WTC11 (cell line): ENCODE data around the gene HOATZ. TPM values are rescaled to one million over a fixed set of nuclear protein-coding genes. Genes with fewer than 3 reads are reported as not detected.
A peak's percentile ranks its signal among the peaks of the same experiment; 100 is the strongest.

Source experiments
- ATAC-seq: fragments of 200-7000 bp; cut with Tn5 transposase; 2 replicates; pipeline ENCODE4 v1.10.0; 2021; ENCODE audit warnings: mild to moderate bottlenecking, moderate library complexity
- CTCF ChIA-PET: fragments of 300-600 bp; sonication (Branson Sonifier 250); formaldehyde crosslinking; loops from one replicate; lab custom pipeline; 2021; ENCODE audit warnings: antibody characterized with exemption; lab: Charles Lee
- POLR2A ChIA-PET: fragments of 350-600 bp; sonication (Branson Sonifier 250); formaldehyde crosslinking; loops from one replicate; lab custom pipeline; 2021; ENCODE audit warnings: antibody characterized with exemption; lab: Charles Lee
- DNase-seq: peaks from one replicate; pipeline ENCODE4 v3.0.0; 2021; ENCODE audit warnings: low spot score
- H3K27ac Mint-ChIP-seq: 2 replicates; pipeline ENCODE4 v1.8.0; 2021; ENCODE audit warnings: mixed read lengths
- H3K27me3 Mint-ChIP-seq: 2 replicates; pipeline ENCODE4 v1.8.0; 2021; ENCODE audit warnings: low read depth, mild to moderate bottlenecking, moderate library complexity, mixed read lengths
- H3K36me3 Mint-ChIP-seq: 2 replicates; pipeline ENCODE4 v1.8.0; 2021; ENCODE audit warnings: mixed read lengths
- H3K4me1 Mint-ChIP-seq: 2 replicates; pipeline ENCODE4 v1.8.0; 2022; ENCODE audit warnings: mixed read lengths
- H3K4me3 Mint-ChIP-seq: 2 replicates; pipeline ENCODE4 v1.8.0; 2021; ENCODE audit warnings: mild to moderate bottlenecking, moderate library complexity, mixed read lengths
- H3K9me3 Mint-ChIP-seq: 2 replicates; pipeline ENCODE4 v1.8.0; 2021; ENCODE audit warnings: mixed read lengths
- CTCF ChIP-seq: fragments of 200-600 bp; IDR thresholded peaks from 2 replicates; pipeline ENCODE4 v1.8.0; 2022; ENCODE audit warnings: antibody characterized with exemption
- JAZF1 ChIP-seq: fragments of 250-450 bp; sonication (Bioruptor Pico); IDR thresholded peaks from 2 replicates; pipeline ENCODE4 v1.9.0; 2021; ENCODE audit warnings: moderate library complexity, mild to moderate bottlenecking, inconsistent platforms
- NFE2L1 ChIP-seq: sonication (generic); formaldehyde crosslinking; IDR thresholded peaks from 2 replicates; pipeline ENCODE4 v1.8.1; 2023; ENCODE audit warnings: missing genetic modification reagents
- TEAD4 ChIP-seq: sonication (generic); formaldehyde crosslinking; IDR thresholded peaks from 2 replicates; pipeline ENCODE4 v1.8.0; 2022; ENCODE audit warnings: mild to moderate bottlenecking, missing genetic modification reagents
- USF1 ChIP-seq: sonication (generic); formaldehyde crosslinking; IDR thresholded peaks from 2 replicates; pipeline ENCODE4 v1.8.0; 2022; ENCODE audit warnings: mild to moderate bottlenecking, missing genetic modification reagents
- ZBTB43 ChIP-seq: sonication (generic); formaldehyde crosslinking; IDR thresholded peaks from 2 replicates; pipeline ENCODE4 v1.8.1; 2023; ENCODE audit warnings: mild to moderate bottlenecking, missing genetic modification reagents
- ZMAT4 ChIP-seq: fragments of 250-450 bp; sonication (Bioruptor Pico); IDR thresholded peaks from 2 replicates; pipeline ENCODE4 v1.9.0; 2021; ENCODE audit warnings: mild to moderate bottlenecking
- ZNF281 ChIP-seq: sonication (generic); formaldehyde crosslinking; IDR thresholded peaks from 2 replicates; pipeline ENCODE4 v1.8.0; 2023; ENCODE audit warnings: mild to moderate bottlenecking, missing genetic modification reagents
- microRNA-seq: library from miRNA; unstranded; fragments of <30 nt; microRNA quantifications from one replicate; pipeline ENCODE4 v1.2.0, GENCODE V29; 2022; ENCODE audit warnings: borderline number of aligned reads
- total RNA-seq: library from RNA; stranded (reverse); gene quantifications from 3 replicates; pipeline ENCODE4 v1.2.3, GENCODE V29; 2021

The HOATZ gene
- total RNA-seq, 1 experiment from 2014 or later = not detected

GRCh38 chr11:111586388-111586831, 71.8 kb downstream of the HOATZ start:
- DNase-seq (no peak), ATAC-seq (peak; percentile 62)
- H3K4me3 Mint-ChIP-seq = no peak overlapping the region
- TF ChIP-seq NFE2L1 (CRISPR knock-in tag) = no peak
- TF ChIP-seq JAZF1 (CRISPR knock-in tag) = no peak
- no peak for TF ChIP-seq USF1
- no peak for TF ChIP-seq ZBTB43
- no peak for TF ChIP-seq ZMAT4 (CRISPR knock-in tag)
- TF ChIP-seq CTCF = 0 out of 2 replicates have a peak, but pooled peaks have one; percentile 21
- TF ChIP-seq TEAD4 (CRISPR knock-in tag) = no peak
- no peak for TF ChIP-seq ZNF281 (CRISPR knock-in tag)
- CTCF ChIA-PET = interaction anchor here (0.6 to 1.4 kb wide), 9 partner anchors 11 to 301 kb away, joined by 3 to 8 read pairs (median 4); partner anchors contain the start of gene ALG9
- H3K36me3 Mint-ChIP-seq = peaks cover 4% of the 10 kb centered on the region
- no peak overlapping the region for H3K27ac Mint-ChIP-seq
- H3K27me3 Mint-ChIP-seq = no peaks in the 10 kb centered on the region; the same call in none of the 2 replicates
- 0 out of 2 replicates have a peak, but pooled peaks cover 5% of the 10 kb centered on the region for H3K9me3 Mint-ChIP-seq
- POLR2A ChIA-PET = no interaction called here
- H3K4me1 Mint-ChIP-seq = peaks cover 12% of the 10 kb centered on the region; the same call in 1 of the 2 replicates

Small RNA genes lying within 50 kb of the gene (microRNA-seq; reads per million reads assigned to microRNA genes)
- 1.0 reads per million for gene MIR34B
- 116 reads per million, percentile 66 among the genes with 10 or more reads in this experiment for gene MIR34C

Other genes with a start within 250 kb of the HOATZ start
- gene POU2AF3, start 216.2 kb upstream of the HOATZ start, total RNA-seq = 2.7 to 3.0 TPM (median 3.0 TPM) in 3 replicates
- gene POU2AF1, start 135.5 kb upstream of the HOATZ start, total RNA-seq = 0.07 to 0.27 TPM (median 0.22 TPM) in 3 replicates
- gene BTG4, start 2.4 kb upstream of the HOATZ start, total RNA-seq = 0.18 TPM in 1 of 3 replicates, not detected in the others
- 3.0 to 3.7 TPM (median 3.6 TPM) in 3 replicates for gene LAYN, start 25.9 kb downstream of the HOATZ start, total RNA-seq
- 6.7 to 8.6 TPM (median 7.2 TPM) in 3 replicates for gene SIK2, start 87.7 kb downstream of the HOATZ start, total RNA-seq